ENCODE data around the gene CNOT1. TPM values are rescaled to one million over a fixed set of nuclear protein-coding genes. Genes with fewer than 3 reads are reported as not detected.

The CNOT1 gene
- total RNA-seq, 1 donor from 2014 or later: 266 TPM

GRCh38 chr16:58510776-58511628 is 118.6 kb downstream of the CNOT1 start:
- intact Hi-C loops (cut with micrococcal nuclease): loop anchor here (10.0 kb wide), 1 partner anchor 386 kb away; the partner anchor contains the start of gene CFAP20
- H3K4me1 Mint-ChIP-seq: peaks cover 9% of the 10 kb centered on the region
- H3K36me3 Mint-ChIP-seq (ENCODE audit: low read depth): no peaks in the 10 kb centered on the region
- H3K9me3 Mint-ChIP-seq: no peaks in the 10 kb centered on the region
- DNase-seq (no peak), ATAC-seq (ENCODE audit: low read depth) (no peak)
- TF ChIP-seq, protein P1, sequence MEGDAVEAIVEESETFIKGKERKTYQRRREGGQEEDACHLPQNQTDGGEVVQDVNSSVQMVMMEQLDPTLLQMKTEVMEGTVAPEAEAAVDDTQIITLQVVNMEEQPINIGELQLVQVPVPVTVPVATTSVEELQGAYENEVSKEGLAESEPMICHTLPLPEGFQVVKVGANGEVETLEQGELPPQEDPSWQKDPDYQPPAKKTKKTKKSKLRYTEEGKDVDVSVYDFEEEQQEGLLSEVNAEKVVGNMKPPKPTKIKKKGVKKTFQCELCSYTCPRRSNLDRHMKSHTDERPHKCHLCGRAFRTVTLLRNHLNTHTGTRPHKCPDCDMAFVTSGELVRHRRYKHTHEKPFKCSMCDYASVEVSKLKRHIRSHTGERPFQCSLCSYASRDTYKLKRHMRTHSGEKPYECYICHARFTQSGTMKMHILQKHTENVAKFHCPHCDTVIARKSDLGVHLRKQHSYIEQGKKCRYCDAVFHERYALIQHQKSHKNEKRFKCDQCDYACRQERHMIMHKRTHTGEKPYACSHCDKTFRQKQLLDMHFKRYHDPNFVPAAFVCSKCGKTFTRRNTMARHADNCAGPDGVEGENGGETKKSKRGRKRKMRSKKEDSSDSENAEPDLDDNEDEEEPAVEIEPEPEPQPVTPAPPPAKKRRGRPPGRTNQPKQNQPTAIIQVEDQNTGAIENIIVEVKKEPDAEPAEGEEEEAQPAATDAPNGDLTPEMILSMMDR (IDR thresholded peaks at IDR 0.05): no peak
- CTCF ChIA-PET: interaction anchor here (1.5 to 3.6 kb wide), 3 partner anchors 146 to 245 kb away, joined by 4 to 37 read pairs (median 11); no protein-coding TSS in a partner anchor
- H3K4me3 Mint-ChIP-seq: no peak overlapping the region
- POLR2A ChIA-PET: interaction anchor here (0.6 kb wide), 1 partner anchor 112 kb away, joined by 3 read pairs; no protein-coding TSS in a partner anchor
- no peak overlapping the region for H3K27ac Mint-ChIP-seq
- no peaks in the 10 kb centered on the region for H3K27me3 Mint-ChIP-seq

- intact Hi-C loops (cut with micrococcal nuclease): loop anchor here (10.0 kb wide), 1 partner anchor 385 kb away; the partner anchor contains the start of gene CFAP20
- POLR2A ChIA-PET: no interaction called here
- Mint-ChIP-seq H3K4me3 (no peak overlapping the region), H3K36me3 (ENCODE audit: low read depth) (no peaks in the 10 kb centered on the region), H3K27ac (no peak overlapping the region), H3K4me1 (peaks cover 8% of the 10 kb centered on the region), H3K27me3 (no peaks in the 10 kb centered on the region), H3K9me3 (no peaks in the 10 kb centered on the region)
- CTCF ChIA-PET: interaction anchor here (2.5 kb wide), 1 partner anchor 151 kb away, joined by 11 read pairs; no protein-coding TSS in a partner anchor
- DNase-seq (no peak), ATAC-seq (ENCODE audit: low read depth) (no peak)
- TF ChIP-seq, protein P1 (IDR thresholded peaks at IDR 0.05): no peak
Observed at GRCh38 chr16:58510097-58510775, 119.4 kb downstream of the CNOT1 start.

GRCh38 chr16:58509256-58510096 is 120.2 kb downstream of the CNOT1 start:
- POLR2A ChIA-PET: no interaction called here
- ATAC-seq (ENCODE audit: low read depth) (no peak), DNase-seq (no peak)
- TF ChIP-seq, protein P1 (IDR thresholded peaks at IDR 0.05): no peak
- Mint-ChIP-seq H3K4me1 (peaks cover 2% of the 10 kb centered on the region), H3K36me3 (ENCODE audit: low read depth) (no peaks in the 10 kb centered on the region), H3K27me3 (no peaks in the 10 kb centered on the region), H3K27ac (no peak overlapping the region), H3K4me3 (no peak overlapping the region), H3K9me3 (no peaks in the 10 kb centered on the region)
- CTCF ChIA-PET: interaction anchor here (1.2 to 1.6 kb wide), 2 partner anchors 149 to 246 kb away, joined by 3 to 4 read pairs; no protein-coding TSS in a partner anchor
- intact Hi-C loops (cut with micrococcal nuclease): loop anchor here (10.0 kb wide), 1 partner anchor 385 kb away; the partner anchor contains the start of gene CFAP20

DNA sequence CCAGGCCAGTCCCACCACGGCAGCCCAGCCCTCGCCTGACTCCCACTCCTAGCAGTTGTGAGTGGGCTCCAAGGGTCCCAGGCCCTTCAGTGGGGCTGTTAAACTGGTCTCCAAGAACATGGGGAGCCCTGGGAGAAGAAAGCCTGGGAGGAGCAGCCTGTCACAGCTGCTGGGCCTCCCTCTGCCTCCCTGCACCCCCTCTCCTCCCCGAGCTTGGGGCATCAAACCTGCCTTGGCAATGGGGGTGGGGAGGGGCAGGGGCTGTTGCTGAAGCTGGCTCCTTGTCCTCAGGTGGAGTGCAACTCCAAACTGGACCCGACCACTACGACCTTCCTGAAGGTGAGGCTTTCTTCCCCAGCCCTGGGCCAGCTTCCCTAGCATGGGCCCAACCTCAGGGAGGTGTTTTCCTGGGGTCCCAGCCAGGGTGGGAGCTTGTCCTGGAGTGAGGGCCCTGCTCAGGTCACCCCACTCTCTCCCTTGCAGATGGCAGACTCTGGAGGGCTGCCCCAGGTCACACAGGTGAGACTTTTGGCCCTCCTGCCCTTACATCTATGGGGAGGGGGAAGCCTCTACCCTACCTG is 120.9 kb downstream of the CNOT1 start:
- no peak overlapping the region for H3K4me3 Mint-ChIP-seq
- H3K9me3 Mint-ChIP-seq: no peaks in the 10 kb centered on the region
- DNase-seq (no peak), ATAC-seq (ENCODE audit: low read depth) (no peak)
- ChIA-PET POLR2A (no interaction called here), CTCF (interaction anchor here (1.2 to 1.6 kb wide), 2 partner anchors 150 to 247 kb away, joined by 3 to 4 read pairs; no protein-coding TSS in a partner anchor)
- no peaks in the 10 kb centered on the region for H3K27me3 Mint-ChIP-seq
- H3K36me3 Mint-ChIP-seq (ENCODE audit: low read depth): no peaks in the 10 kb centered on the region
- TF ChIP-seq, protein P1 (IDR thresholded peaks at IDR 0.05): no peak
- intact Hi-C loops (cut with micrococcal nuclease): no loop called here
- H3K27ac Mint-ChIP-seq: no peak overlapping the region
- H3K4me1 Mint-ChIP-seq: peaks cover 2% of the 10 kb centered on the region
